Mesenchymal stem cell (in vitro differentiated cells and primary cell): ENCODE results near the gene NOSTRIN.
"Not testable (repeated sequence)": the region's sequence is repeated elsewhere in the genome, so short reads cannot be mapped to it uniquely, and the experiment has no call there.

Experiments used
- DNase-seq: peaks from one replicate; pipeline ENCODE4 v3.0.0-alpha.2; 2013
- H2AFZ ChIP-seq: one replicate; pipeline ENCODE4 v1.6.1; 2013; ENCODE audit warnings: low read depth, mild to moderate bottlenecking, control low read depth, inconsistent platforms, low read length, moderate library complexity
- H2AK5ac ChIP-seq: 2 replicates; pipeline ENCODE4 v1.6.1; 2013; ENCODE audit warnings: low read length, moderate library complexity, mild to moderate bottlenecking, inconsistent platforms; ENCODE audit not compliant: severe bottlenecking
- H2BK120ac ChIP-seq: one replicate; pipeline ENCODE4 v1.6.1; 2013; ENCODE audit warnings: low read depth, mild to moderate bottlenecking, inconsistent platforms, low read length, moderate library complexity
- H2BK12ac ChIP-seq, 2 experiments: one replicate each; pipeline ENCODE4 v1.6.1; 2013; ENCODE audit warnings: inconsistent platforms in 2 of 2, low read length in 2 of 2, mild to moderate bottlenecking in 2 of 2, moderate library complexity in 2 of 2, control low read depth in 1 of 2
- H2BK15ac ChIP-seq: one replicate; pipeline ENCODE4 v1.6.1; 2013; ENCODE audit warnings: mild to moderate bottlenecking, low read depth, inconsistent platforms; ENCODE audit not compliant: poor library complexity, severe bottlenecking
- H2BK5ac ChIP-seq: 2 replicates; pipeline ENCODE4 v1.6.1; 2013; ENCODE audit warnings: low read depth, mild to moderate bottlenecking, low read length, control low read depth, inconsistent platforms; ENCODE audit not compliant: poor library complexity, severe bottlenecking
- H3K14ac ChIP-seq, 2 experiments: one replicate each; pipeline ENCODE4 v1.6.1; 2013; ENCODE audit warnings: inconsistent platforms in 2 of 2, low read length in 2 of 2, control low read depth in 1 of 2, mild to moderate bottlenecking in 1 of 2, moderate library complexity in 1 of 2
- H3K18ac ChIP-seq, 2 experiments: one replicate each; pipeline ENCODE4 v1.6.1; 2013; ENCODE audit warnings: inconsistent platforms in 2 of 2, low read length in 2 of 2, control low read depth in 1 of 2, low read depth in 1 of 2, mild to moderate bottlenecking in 1 of 2
- H3K23ac ChIP-seq, 2 experiments: one replicate each; pipeline ENCODE4 v1.6.1; 2013; ENCODE audit warnings: inconsistent platforms in 2 of 2, low read length in 2 of 2, mild to moderate bottlenecking in 2 of 2, moderate library complexity in 2 of 2, control low read depth in 1 of 2
- H3K27ac ChIP-seq: 2 replicates; pipeline ENCODE4 v1.5.1; 2013; ENCODE audit warnings: mild to moderate bottlenecking, moderate library complexity, low read length, control low read depth, inconsistent platforms; ENCODE audit not compliant: poor library complexity, severe bottlenecking
- H3K27me3 ChIP-seq, 2 experiments: 2 replicates each; pipeline versions ENCODE4 v1.6.1 to v1.7.0; 2013; ENCODE audit warnings: low read length in 2 of 2, mild to moderate bottlenecking in 2 of 2, moderate library complexity in 2 of 2, control low read depth in 1 of 2, inconsistent platforms in 1 of 2; ENCODE audit not compliant: control insufficient read depth in 1 of 2, insufficient read depth in 1 of 2
- H3K36me3 ChIP-seq, 2 experiments: 2 replicates each; pipeline versions ENCODE4 v1.6.1 to v1.7.0; 2013; ENCODE audit warnings: low read length in 2 of 2, control low read depth in 1 of 2, inconsistent platforms in 1 of 2, low read depth in 1 of 2, mild to moderate bottlenecking in 1 of 2; ENCODE audit not compliant: insufficient read depth in 2 of 2, control insufficient read depth in 1 of 2
- H3K4ac ChIP-seq, 2 experiments: one replicate each; pipeline ENCODE4 v1.6.1; 2013; ENCODE audit warnings: inconsistent platforms in 2 of 2, low read length in 2 of 2, mild to moderate bottlenecking in 2 of 2, moderate library complexity in 2 of 2, control low read depth in 1 of 2, low read depth in 1 of 2
- H3K4me1 ChIP-seq: 2 replicates; pipeline ENCODE4 v1.6.1; 2013; ENCODE audit warnings: low read depth, low read length, control low read depth; ENCODE audit not compliant: control insufficient read depth, insufficient read depth
- H3K4me2 ChIP-seq: 2 replicates; pipeline ENCODE4 v1.6.1; 2013; ENCODE audit warnings: low read length, mild to moderate bottlenecking, inconsistent platforms; ENCODE audit not compliant: poor library complexity, severe bottlenecking
- H3K4me3 ChIP-seq, 2 experiments: 2 replicates each; pipeline versions ENCODE4 v1.5.1 to v1.7.0; 2013; ENCODE audit warnings: low read length in 2 of 2, mild to moderate bottlenecking in 2 of 2, control low read depth in 1 of 2, low read depth in 1 of 2; ENCODE audit not compliant: insufficient read depth in 1 of 2
- H3K79me1 ChIP-seq: replicated peaks from 2 replicates; pipeline ENCODE4 v1.6.1; 2013; ENCODE audit warnings: mild to moderate bottlenecking, control low read depth, low read length, inconsistent platforms; ENCODE audit not compliant: poor library complexity, severe bottlenecking
- H3K9ac ChIP-seq: 2 replicates; pipeline ENCODE4 v1.7.0; 2013; ENCODE audit warnings: mild to moderate bottlenecking, low read length, moderate library complexity
- H3K9me3 ChIP-seq: 2 replicates; pipeline ENCODE4 v1.7.0; 2013; ENCODE audit warnings: mild to moderate bottlenecking, low read length; ENCODE audit not compliant: control insufficient read depth
- H4K8ac ChIP-seq: one replicate; pipeline ENCODE4 v1.6.1; 2013; ENCODE audit warnings: inconsistent platforms, mild to moderate bottlenecking, low read length, moderate library complexity
- H4K91ac ChIP-seq: one replicate; pipeline ENCODE4 v1.6.1; 2013; ENCODE audit warnings: mild to moderate bottlenecking, low read length, inconsistent platforms
- WGBS: methylation state at CpG from one replicate; pipeline ENCODE4 v1.1.7; 2013; ENCODE audit warnings: mixed read lengths; 5-methylcytosine and 5-hydroxymethylcytosine counted together

The NOSTRIN gene

DNA sequence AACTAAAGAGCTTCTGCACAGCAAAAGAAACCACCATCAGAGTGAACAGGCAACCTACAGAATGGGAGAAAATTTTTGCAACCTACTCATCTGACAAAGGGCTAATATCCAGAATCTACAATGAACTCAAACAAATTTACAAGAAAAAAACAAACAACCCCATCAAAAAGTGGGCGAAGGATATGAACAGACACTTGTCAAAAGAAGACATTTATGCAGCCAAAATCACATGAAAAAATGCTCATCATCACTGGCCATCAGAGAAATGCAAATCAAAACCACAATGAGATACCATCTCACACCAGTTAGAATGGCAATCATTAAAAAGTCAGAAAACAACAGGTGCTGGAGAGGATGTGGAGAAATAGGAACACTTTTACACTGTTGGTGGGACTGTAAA is 67.9 kb downstream of the NOSTRIN start:
- not testable (repeated sequence) for H3K14ac ChIP-seq

DNA sequence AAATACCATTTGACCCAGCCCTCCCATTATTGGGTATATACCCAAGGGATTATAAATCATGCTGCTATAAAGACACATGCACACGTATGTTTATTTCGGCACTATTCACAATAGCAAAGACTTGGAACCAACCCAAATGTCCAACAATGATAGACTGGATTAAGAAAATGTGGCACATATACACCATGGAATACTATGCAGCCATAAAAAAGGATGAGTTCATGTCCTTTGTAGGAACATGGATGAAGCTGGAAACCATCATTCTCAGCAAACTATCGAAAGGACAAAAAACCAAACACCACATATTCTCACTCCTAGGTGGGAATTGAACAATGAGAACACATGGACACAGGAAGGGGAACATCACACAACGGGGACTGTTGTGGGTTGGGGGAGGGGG is 68.4 kb downstream of the NOSTRIN start:
- H3K36me3 ChIP-seq, H2BK5ac ChIP-seq, H2AFZ ChIP-seq, H3K23ac ChIP-seq, H3K27ac ChIP-seq, DNase-seq, H3K79me1 ChIP-seq, H3K27me3 ChIP-seq, H3K4me3 ChIP-seq, H3K4me2 ChIP-seq, H3K4ac ChIP-seq, H2BK120ac ChIP-seq, H3K9me3 ChIP-seq, H3K4me1 ChIP-seq, H4K91ac ChIP-seq, H3K18ac ChIP-seq, H3K9ac ChIP-seq, H2BK12ac ChIP-seq, H4K8ac ChIP-seq, H2AK5ac ChIP-seq, H2BK15ac ChIP-seq, H3K14ac ChIP-seq: not testable (repeated sequence)
- no CpG with 5 or more reads among the region's 4 CpGs for WGBS

More for the DNA sequence above, 67.9 kb downstream of the NOSTRIN start:
- not testable (repeated sequence) for H3K4ac ChIP-seq, H3K36me3 ChIP-seq, H3K4me2 ChIP-seq, H3K23ac ChIP-seq, H4K91ac ChIP-seq, H2AK5ac ChIP-seq, H3K18ac ChIP-seq, H3K27ac ChIP-seq, H2BK12ac ChIP-seq, H4K8ac ChIP-seq, H3K4me3 ChIP-seq, H2BK5ac ChIP-seq, H3K79me1 ChIP-seq, H2AFZ ChIP-seq, H3K9ac ChIP-seq, H2BK15ac ChIP-seq, H3K4me1 ChIP-seq, H2BK120ac ChIP-seq, DNase-seq, H3K9me3 ChIP-seq, H3K27me3 ChIP-seq
- WGBS, result no CpG with 5 or more reads among the region's 1 CpG

DNA sequence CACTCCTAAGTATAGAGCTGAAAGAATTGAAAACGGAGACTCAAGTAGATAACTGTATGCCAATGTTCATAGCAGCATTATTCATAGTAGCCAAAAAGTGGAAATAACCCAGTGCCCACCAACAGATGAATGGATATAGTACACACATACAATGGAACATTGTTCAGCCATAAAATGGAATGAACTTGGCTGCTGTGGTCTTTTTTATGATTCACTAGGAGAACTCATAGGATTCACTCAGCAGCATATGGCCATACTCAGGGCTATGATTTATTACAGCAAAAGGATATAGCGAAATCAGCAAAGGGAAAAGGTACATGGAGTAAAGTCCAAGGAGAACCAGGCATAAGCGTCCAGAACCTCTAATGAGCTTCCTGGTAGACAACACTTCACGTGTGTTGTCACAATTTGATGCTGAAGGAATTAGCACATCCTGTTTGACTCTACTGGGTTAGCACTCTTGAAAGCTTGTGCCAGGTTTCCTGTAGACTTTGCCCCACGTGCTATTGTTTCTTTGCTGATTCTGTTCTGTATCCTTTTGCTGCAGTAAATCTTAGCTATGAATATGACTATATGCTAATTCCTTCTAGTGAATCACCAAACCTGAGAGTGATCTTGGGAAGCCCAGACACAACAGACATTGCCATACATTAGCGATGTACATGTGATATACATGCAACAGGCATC is 72.1 kb downstream of the NOSTRIN start:
- 96% methylated on average over 6 of the region's 6 CpGs for WGBS
- H3K27me3 ChIP-seq, result no peaks in the 10 kb centered on the region
- DNase-seq, result no peak

DNA sequence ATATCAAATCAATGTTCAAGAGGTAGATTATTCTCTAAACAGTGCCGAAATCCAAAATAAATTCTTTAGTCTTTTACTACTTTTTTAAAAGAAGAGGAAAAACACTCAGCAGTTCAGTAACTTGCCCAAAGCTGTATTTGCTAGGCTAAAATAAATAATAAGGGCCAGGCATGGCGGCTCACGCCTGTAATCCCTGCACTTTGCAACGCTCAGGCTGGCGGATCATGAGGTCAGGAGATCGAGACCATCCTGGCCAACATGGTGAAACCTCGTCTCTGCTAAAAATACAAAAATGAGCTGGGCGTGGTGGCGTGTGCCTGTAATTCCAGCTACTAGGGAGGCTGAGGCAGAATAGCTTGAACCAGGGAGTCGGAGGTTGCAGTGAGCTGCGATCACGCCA is 79.7 kb downstream of the NOSTRIN start:
- not testable (repeated sequence) for H4K91ac ChIP-seq, H3K4me1 ChIP-seq

More for the DNA sequence above, 72.1 kb downstream of the NOSTRIN start:
- H3K79me1 ChIP-seq, result peaks cover 8% of the 10 kb centered on the region
- H2BK15ac ChIP-seq, result no peak overlapping the region
- no peak overlapping the region for H3K4me3 ChIP-seq
- H3K27ac ChIP-seq, result no peak overlapping the region
- H3K4ac ChIP-seq, result no peak overlapping the region
- H3K4me1 ChIP-seq, result no peaks in the 10 kb centered on the region
- no peak overlapping the region for H3K4me2 ChIP-seq
- no peak overlapping the region for H3K23ac ChIP-seq
- H3K18ac ChIP-seq, result no peak overlapping the region
- H2BK5ac ChIP-seq, result no peak overlapping the region
- H2BK120ac ChIP-seq, result no peak overlapping the region
- H4K8ac ChIP-seq, result no peak overlapping the region
- no peak overlapping the region for H3K14ac ChIP-seq
- H3K9ac ChIP-seq, result no peak overlapping the region
- no peak overlapping the region for H4K91ac ChIP-seq
- H2BK12ac ChIP-seq, result no peak overlapping the region
- H2AK5ac ChIP-seq, result no peak overlapping the region
- no peaks in the 10 kb centered on the region for H3K36me3 ChIP-seq
- no peak overlapping the region for H2AFZ ChIP-seq
- no peaks in the 10 kb centered on the region for H3K9me3 ChIP-seq

More for the DNA sequence above, 79.7 kb downstream of the NOSTRIN start:
- not testable (repeated sequence) for H2BK15ac ChIP-seq, H3K27ac ChIP-seq, H4K8ac ChIP-seq, H3K4me3 ChIP-seq, H3K27me3 ChIP-seq, H2AFZ ChIP-seq, H3K14ac ChIP-seq, H3K36me3 ChIP-seq, H3K23ac ChIP-seq, H3K4ac ChIP-seq, DNase-seq, H2AK5ac ChIP-seq, H2BK120ac ChIP-seq, H3K4me2 ChIP-seq, H2BK5ac ChIP-seq, H3K18ac ChIP-seq, H3K9ac ChIP-seq, H3K9me3 ChIP-seq, H2BK12ac ChIP-seq
- peaks cover 17% of the 10 kb centered on the region for H3K79me1 ChIP-seq
- over 99% methylated on average over 11 of the region's 12 CpGs for WGBS
